GM19463 (cell line): ENCODE results near the gene SECISBP2.

Source experiments
- ATAC-seq: cut with Tn5 transposase; IDR thresholded peaks from one replicate; pipeline ENCODE4 v1.9.1; 2021; ENCODE audit warnings: mild to moderate bottlenecking, moderate library complexity; ENCODE audit not compliant: unreplicated experiment

Gene SECISBP2

GRCh38 chr9:89400403-89401116 lies 82.3 kb downstream of the SECISBP2 start:
- ATAC-seq, result peak; percentile 68

DNA sequence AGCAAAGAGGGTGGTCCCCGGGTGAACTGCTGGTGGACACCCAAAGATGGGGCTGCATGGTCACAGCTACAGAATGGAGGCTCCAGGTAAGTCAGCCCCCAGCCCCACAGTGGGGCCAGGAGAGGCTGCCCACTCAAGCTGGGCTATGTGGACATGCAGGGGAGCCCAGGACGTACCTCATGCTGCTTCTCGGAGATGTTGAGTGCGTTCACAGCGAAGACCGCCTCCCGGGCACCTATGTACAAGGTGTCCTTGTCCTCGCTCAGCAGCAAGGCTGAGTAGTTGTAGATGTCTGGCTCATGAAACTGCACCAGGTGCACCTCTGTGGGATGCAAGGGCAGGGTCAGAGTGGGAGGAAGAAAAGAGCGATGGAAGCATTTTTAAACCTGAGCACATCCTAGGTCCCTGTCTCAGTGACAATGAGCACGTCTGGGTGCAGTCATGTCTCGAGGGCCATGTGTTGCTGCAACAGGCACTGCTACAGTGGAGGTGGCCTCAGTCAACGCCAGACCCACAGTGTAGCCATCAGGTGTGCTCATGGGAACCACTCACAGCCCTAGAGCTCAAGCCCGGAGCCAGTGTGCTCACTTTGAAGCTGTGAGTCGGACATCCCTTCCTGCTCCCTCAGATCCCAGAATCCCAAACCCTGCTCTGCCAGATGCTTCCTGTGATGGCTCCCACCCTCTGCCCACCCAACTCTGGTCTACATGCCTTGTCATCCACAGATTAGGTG lies 84.6 kb downstream of the SECISBP2 start:
- no peak for ATAC-seq

DNA sequence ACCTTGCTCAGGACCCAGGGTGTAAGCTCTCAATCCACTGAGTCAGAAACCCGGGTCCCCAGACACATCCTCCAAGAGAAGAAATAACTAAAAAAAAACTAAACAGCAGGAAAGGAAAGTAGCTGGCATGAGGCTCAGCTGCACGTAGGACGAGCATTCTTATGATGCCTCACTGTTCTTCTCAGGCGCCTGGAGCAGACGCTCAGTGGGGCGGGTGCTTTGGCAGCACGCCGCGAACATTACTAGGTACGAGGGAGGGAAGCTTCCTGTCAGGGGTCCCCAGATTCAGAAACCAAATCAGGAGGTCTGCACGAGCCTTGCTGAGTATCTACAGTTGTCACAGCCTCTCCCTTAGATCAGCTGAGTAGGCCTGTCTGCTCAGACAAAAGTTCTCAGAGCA lies 85.8 kb downstream of the SECISBP2 start:
- ATAC-seq, result no peak

DNA sequence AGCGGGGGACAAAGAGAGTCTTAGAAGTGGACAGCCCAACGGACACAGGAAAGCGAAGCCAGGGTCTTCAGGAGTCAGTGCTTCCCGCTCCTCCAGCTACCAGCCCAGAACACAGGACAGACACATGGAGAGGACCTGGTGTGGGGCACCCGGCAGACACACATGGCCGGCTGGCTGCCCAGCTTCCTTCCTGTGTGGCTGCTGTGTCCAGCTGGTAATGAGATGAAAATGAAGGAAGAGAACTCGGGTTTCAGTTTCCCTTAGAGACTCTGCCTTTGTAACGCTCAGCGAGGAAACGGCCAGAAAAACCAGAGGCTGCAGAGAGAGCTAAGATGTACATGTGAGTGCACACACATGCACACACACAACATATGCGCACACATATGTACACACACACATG lies 87.5 kb downstream of the SECISBP2 start:
- ATAC-seq, result peak; percentile 49

GRCh38 chr9:89407070-89407469 lies 88.8 kb downstream of the SECISBP2 start:
- ATAC-seq, result no peak

- peak; percentile 35 for ATAC-seq
These were observed 90.4 kb downstream of the SECISBP2 start for GRCh38 chr9:89408628-89409101.
